Measurements from ENCODE around the gene XPNPEP3.
"Not testable (repeated sequence)": the region's sequence is repeated elsewhere in the genome, so short reads cannot be mapped to it uniquely, and the experiment has no call there.

The XPNPEP3 gene

DNA sequence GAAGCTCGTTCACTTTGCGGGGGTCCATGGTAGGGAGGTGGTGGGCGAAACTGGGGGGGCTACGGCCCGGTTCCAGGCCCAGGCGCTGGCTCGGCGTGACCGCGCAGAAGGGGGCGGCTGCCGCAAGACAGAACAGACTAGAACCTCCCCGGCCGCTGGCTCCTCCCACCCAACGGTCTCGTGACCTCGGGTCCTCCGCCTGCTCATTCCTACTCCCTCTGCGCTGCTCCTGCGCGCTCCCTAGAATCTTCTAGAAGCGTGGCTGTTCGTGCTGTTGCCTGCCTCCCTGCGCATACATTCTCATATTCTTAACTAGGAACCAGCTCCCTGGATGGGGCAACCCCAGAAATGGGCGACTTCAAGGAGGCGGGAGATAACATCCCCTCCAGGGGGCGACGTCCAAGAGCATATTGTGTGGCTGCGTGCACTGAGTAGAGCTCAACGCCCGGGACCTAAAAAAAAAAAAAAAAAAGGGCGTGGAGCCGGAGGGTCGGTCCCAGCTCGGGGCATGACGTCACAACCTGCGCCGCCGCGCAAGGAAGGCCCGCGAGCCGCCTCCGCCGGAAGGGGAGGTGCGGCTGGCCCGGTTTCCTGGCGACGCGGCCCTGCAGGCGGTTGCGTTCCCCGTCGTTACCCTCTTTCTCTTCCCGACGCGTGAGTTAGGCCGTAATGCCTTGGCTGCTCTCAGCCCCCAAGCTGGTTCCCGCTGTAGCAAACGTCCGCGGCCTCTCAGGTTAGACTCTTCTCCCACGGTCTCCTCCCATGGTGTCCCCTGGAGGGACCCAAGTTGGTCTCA, at the start of gene XPNPEP3, which contains the start of gene ST13:
XPNPEP3 (plus strand) TSS at position 636 of the 796 bp plus-strand sequence; CDS start at position 670, 34 bp downstream.
ST13 (minus strand) TSS at position 127 of the 796 bp plus-strand sequence; CDS start at position 28, 99 bp downstream.
- peak; percentile 91 for DNase-seq (ENCODE audit: low read depth, low spot score)
- no peak within 1 kb of the TSS for H3K27ac ChIP-seq (ENCODE audit: low read length)
- no peaks in the 10 kb centered on the region for H3K36me3 ChIP-seq (ENCODE audit: control insufficient read depth, insufficient read depth, low read length)
- no peaks in the 10 kb centered on the region for H3K4me1 ChIP-seq (ENCODE audit: control insufficient read depth, insufficient read depth, low read length)
- no peaks in the 10 kb centered on the region for H3K27me3 ChIP-seq (ENCODE audit: control insufficient read depth, insufficient read depth, low read length)
- no CpG with 5 or more reads among the region's 63 CpGs for WGBS (ENCODE audit: insufficient coverage, insufficient read length)
- no peaks in the 10 kb centered on the region for H3K9me3 ChIP-seq (ENCODE audit: control insufficient read depth, insufficient read depth, low read length)
- peak within 1 kb of the TSS; percentile 96 for H3K4me3 ChIP-seq (ENCODE audit: low read length)

DNA sequence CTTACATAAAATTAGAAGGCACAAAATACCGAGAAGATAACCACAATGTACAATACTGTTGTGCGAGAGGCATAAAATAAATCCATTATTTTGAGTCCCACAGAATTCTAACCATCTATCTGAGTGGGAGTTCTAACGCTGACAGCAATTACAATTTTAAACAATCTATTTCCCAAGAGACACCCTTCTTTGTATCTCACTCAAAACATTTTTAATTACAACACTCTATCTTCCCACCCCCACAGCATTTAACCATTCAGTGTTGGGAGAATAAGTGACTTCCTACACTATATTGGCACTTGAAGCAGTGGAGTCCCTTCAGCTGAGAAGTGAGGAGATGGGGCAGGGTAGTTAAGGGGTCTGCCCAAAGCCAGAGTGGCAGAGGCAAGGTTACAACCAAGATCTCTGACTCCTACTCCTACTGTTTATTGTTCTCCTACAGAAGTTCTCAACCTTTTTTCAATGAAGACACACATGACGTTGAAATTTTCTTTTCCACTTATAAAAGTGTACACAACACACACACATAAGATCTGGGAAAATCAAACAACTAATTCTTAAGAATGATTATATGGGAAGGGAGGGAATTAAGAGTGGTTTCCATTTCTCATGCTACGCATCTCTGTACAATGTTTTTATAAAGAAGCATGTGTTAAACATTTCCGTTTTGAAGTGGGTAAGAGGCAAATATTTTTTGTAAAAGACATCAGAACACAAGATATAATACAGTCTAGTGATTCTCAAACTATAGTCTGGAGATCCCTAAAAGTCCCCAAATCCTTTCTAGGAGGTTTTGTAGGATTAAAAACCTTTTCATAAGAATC, 48.7 kb upstream of the XPNPEP3 start:
- H3K27me3 ChIP-seq (ENCODE audit: control insufficient read depth, insufficient read depth, low read length), result no peaks in the 10 kb centered on the region
- no peak overlapping the region for H3K4me3 ChIP-seq (ENCODE audit: low read length)
- no CpG with 5 or more reads among the region's 6 CpGs for WGBS (ENCODE audit: insufficient coverage, insufficient read length)
- H3K27ac ChIP-seq (ENCODE audit: low read length), result no peak overlapping the region
- H3K36me3 ChIP-seq (ENCODE audit: control insufficient read depth, insufficient read depth, low read length), result no peaks in the 10 kb centered on the region
- no peak for DNase-seq (ENCODE audit: low read depth, low spot score)
- H3K4me1 ChIP-seq (ENCODE audit: control insufficient read depth, insufficient read depth, low read length), result no peaks in the 10 kb centered on the region
- H3K9me3 ChIP-seq (ENCODE audit: control insufficient read depth, insufficient read depth, low read length), result no peaks in the 10 kb centered on the region

DNA sequence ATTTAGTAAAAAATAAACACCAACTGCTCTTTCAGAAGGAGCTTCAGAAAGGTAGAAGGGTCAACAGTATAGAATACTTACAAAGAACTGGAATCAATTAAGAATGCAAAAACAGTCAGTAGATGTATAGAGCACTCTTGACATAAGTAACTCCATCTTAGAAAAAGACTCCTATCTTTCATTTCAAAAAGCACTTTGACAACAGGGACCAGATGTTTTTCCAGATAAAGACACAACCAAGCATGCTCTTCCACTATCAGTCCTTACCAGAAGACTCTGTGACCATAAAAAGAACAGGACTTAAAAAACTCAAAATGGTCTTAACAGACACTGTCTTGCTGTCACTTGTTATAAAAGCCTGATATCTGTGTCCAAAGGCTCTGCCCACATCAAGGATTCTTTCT, 43.0 kb upstream of the XPNPEP3 start:
- Histone ChIP-seq H3K27me3 (ENCODE audit: control insufficient read depth, insufficient read depth, low read length) (no peaks in the 10 kb centered on the region), H3K9me3 (ENCODE audit: control insufficient read depth, insufficient read depth, low read length) (no peaks in the 10 kb centered on the region), H3K27ac (ENCODE audit: low read length) (no peak overlapping the region), H3K36me3 (ENCODE audit: control insufficient read depth, insufficient read depth, low read length) (no peaks in the 10 kb centered on the region), H3K4me3 (ENCODE audit: low read length) (no peak overlapping the region), H3K4me1 (ENCODE audit: control insufficient read depth, insufficient read depth, low read length) (no peaks in the 10 kb centered on the region)
- no peak for DNase-seq (ENCODE audit: low read depth, low spot score)

DNA sequence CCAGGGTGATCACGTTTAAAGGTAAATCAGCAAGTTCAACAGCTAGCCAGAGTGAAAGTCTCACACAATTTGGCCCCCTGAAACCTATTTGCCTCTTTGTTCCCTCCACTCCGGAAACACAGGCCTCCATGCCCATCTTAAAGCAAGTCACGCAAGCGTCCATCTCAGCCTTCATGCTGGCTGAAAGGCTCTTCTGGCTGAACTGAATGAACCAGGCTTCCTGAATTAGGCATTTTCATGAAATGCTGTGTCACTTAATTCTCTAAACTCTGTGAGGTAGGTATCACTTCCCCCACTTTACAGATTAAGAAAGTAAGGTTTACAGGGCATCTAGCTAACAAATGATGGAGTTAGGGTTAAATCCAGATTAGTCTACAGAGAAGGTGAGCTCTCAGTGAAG, 39.2 kb upstream of the XPNPEP3 start:
- no peak for DNase-seq (ENCODE audit: low read depth, low spot score)
- Histone ChIP-seq H3K36me3 (ENCODE audit: control insufficient read depth, insufficient read depth, low read length) (no peaks in the 10 kb centered on the region), H3K9me3 (ENCODE audit: control insufficient read depth, insufficient read depth, low read length) (no peaks in the 10 kb centered on the region), H3K4me1 (ENCODE audit: control insufficient read depth, insufficient read depth, low read length) (peaks cover 2% of the 10 kb centered on the region; the same call in 1 of the 2 replicates), H3K27me3 (ENCODE audit: control insufficient read depth, insufficient read depth, low read length) (no peaks in the 10 kb centered on the region), H3K4me3 (ENCODE audit: low read length) (no peak overlapping the region), H3K27ac (ENCODE audit: low read length) (no peak overlapping the region)
- WGBS (ENCODE audit: insufficient coverage, insufficient read length), result no CpG with 5 or more reads among the region's 4 CpGs

DNA sequence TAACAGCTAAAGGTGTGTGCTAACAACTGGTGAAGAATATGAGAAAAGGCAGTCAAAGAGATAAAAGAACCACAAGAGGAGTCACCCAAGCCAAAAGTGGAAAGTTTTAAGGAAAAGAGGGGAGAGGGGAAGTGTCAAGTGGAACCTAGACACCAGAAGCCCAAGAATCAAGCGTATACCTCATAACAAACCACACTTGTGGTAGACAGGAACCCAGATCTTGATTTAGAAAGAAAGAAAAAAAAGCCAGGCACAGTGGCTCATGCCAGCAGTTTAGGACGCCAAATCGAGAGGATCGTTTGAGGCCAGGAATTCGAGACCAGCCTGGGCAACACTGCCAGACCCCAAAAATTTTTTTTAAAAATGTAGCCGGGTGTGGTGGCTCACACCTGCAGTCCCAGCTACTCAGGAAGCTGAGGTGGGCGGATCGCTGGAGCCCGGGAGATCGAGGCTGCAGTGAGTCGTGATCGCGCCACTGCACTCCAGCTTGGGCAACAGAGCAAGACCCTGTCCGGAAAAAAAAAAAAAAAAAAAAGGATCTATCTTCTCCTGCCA, 38.7 kb upstream of the XPNPEP3 start:
- WGBS (ENCODE audit: insufficient coverage, insufficient read length), result no CpG with 5 or more reads among the region's 14 CpGs
- peaks cover 2% of the 10 kb centered on the region; the same call in 1 of the 2 replicates for H3K4me1 ChIP-seq (ENCODE audit: control insufficient read depth, insufficient read depth, low read length)
- no peaks in the 10 kb centered on the region for H3K27me3 ChIP-seq (ENCODE audit: control insufficient read depth, insufficient read depth, low read length)
- no peak for DNase-seq (ENCODE audit: low read depth, low spot score)
- no peaks in the 10 kb centered on the region for H3K9me3 ChIP-seq (ENCODE audit: control insufficient read depth, insufficient read depth, low read length)
- no peak overlapping the region for H3K27ac ChIP-seq (ENCODE audit: low read length)
- peak overlapping the region; percentile 88; the same call in 1 of the 2 replicates for H3K4me3 ChIP-seq (ENCODE audit: low read length)
- 0 out of 2 replicates have a peak, but pooled peaks cover 3% of the 10 kb centered on the region for H3K36me3 ChIP-seq (ENCODE audit: control insufficient read depth, insufficient read depth, low read length)

DNA sequence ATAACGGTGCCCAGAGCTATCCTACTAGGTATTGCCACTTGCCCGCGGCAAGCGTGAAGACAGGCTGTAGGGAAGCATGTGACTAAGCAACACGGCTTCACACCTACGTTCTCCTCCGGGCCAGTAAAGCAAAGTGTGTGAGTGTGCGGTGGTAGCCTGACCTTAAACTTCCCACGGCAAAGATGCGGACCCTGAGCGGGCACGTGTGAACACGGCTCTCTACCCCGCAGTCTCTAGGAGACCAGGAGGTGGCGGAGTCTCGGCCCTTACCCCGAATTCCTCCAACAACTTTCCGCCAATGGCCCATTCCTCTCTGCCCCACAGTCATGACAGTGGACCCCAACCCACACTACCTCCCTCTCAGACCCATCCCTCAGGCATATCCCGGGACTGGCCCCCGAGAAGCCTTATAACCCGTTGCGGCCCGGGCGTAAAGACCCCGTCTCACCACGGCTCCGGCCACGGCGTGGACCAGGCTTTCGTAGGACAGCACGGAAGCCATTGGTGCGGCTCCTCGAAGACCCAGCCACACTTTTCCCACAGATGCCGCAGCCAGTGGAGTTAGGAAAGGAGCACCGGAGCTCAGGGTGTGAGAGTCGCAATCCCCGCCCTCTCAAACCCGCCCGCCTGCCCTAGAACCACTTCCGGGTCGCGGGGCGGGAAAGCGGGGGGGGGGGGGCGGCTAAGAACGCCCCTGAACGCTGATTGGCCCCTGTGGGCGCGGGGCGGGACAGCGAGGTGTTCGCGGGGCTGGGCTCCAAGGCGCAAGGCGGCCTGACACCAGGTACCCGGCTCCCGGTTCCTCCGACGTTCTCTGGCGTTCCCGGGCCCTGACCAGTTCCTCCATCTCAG, 38.0 kb upstream of the XPNPEP3 start, which contains the start of gene SLC25A17:
SLC25A17 (minus strand) TSS at position 600 of the 852 bp plus-strand sequence; CDS start at position 502, 98 bp downstream.
- H3K9me3 ChIP-seq (ENCODE audit: control insufficient read depth, insufficient read depth, low read length), result no peaks in the 10 kb centered on the region
- H3K36me3 ChIP-seq (ENCODE audit: control insufficient read depth, insufficient read depth, low read length), result 0 out of 2 replicates have a peak, but pooled peaks cover 3% of the 10 kb centered on the region
- DNase-seq (ENCODE audit: low read depth, low spot score), result peak; percentile 76
- WGBS (ENCODE audit: insufficient coverage, insufficient read length), result no CpG with 5 or more reads among the region's 61 CpGs
- peaks cover 2% of the 10 kb centered on the region; the same call in 1 of the 2 replicates for H3K4me1 ChIP-seq (ENCODE audit: control insufficient read depth, insufficient read depth, low read length)
- H3K27me3 ChIP-seq (ENCODE audit: control insufficient read depth, insufficient read depth, low read length), result no peaks in the 10 kb centered on the region
- H3K4me3 ChIP-seq (ENCODE audit: low read length), result peak within 1 kb of the TSS; percentile 88
- H3K27ac ChIP-seq (ENCODE audit: low read length), result no peak within 1 kb of the TSS

DNA sequence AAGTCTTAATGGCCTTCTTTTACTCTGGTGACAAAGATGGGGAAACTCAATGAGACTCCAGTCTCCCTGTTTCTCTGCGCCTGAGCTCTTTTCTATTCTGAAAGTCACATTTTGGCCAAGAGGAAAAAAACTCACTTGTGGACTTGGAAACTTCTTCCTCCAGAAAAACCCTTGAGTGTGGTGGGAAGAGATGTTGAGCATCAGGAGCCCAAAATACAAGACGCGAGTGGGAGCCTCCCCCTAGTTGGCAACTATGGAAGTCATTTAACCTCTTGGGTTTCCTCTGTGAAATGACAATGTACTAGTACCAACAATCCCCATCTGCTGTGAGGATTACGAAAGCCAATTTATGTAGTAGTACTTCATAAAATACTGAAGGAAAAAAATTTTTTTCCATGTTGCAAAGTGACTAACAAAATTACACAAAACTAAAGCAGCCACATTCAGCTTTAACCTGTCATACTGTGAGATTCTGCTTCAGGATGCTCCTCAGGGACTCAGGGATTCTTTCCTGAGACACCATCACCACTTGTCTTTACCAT, 37.3 kb upstream of the XPNPEP3 start:
- Histone ChIP-seq H3K27ac (ENCODE audit: low read length) (no peak overlapping the region), H3K9me3 (ENCODE audit: control insufficient read depth, insufficient read depth, low read length) (no peaks in the 10 kb centered on the region), H3K4me3 (ENCODE audit: low read length) (no peak overlapping the region; the same call in 1 of the 2 replicates), H3K27me3 (ENCODE audit: control insufficient read depth, insufficient read depth, low read length) (no peaks in the 10 kb centered on the region), H3K4me1 (ENCODE audit: control insufficient read depth, insufficient read depth, low read length) (peaks cover 2% of the 10 kb centered on the region; the same call in 1 of the 2 replicates), H3K36me3 (ENCODE audit: control insufficient read depth, insufficient read depth, low read length) (0 out of 2 replicates have a peak, but pooled peaks cover 3% of the 10 kb centered on the region)
- no CpG with 5 or more reads among the region's 4 CpGs for WGBS (ENCODE audit: insufficient coverage, insufficient read length)
- DNase-seq (ENCODE audit: low read depth, low spot score), result no peak

DNA sequence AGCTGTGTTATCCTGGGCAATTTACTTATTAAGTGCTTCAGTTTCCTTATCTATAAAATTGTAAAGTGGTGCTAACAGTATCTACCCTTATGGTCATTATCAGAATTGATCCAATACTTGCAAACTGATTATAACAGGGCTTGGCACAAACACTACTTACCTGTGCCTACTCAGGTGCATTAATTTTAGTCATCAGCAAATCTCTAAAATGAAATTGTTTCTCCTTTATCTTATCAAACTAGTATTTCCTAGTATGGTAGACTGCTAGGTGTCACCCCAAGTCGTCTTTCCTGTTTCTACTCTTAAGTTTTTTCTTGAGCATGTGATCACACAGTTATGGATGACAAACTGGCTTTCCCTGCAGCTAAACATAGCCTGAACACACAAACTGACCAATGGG, 33.5 kb upstream of the XPNPEP3 start:
- DNase-seq (ENCODE audit: low read depth, low spot score), result no peak
- Histone ChIP-seq H3K4me3 (ENCODE audit: low read length) (no peak overlapping the region), H3K4me1 (ENCODE audit: control insufficient read depth, insufficient read depth, low read length) (peaks cover 2% of the 10 kb centered on the region; the same call in 1 of the 2 replicates), H3K36me3 (ENCODE audit: control insufficient read depth, insufficient read depth, low read length) (0 out of 2 replicates have a peak, but pooled peaks cover 3% of the 10 kb centered on the region), H3K27ac (ENCODE audit: low read length) (no peak overlapping the region), H3K9me3 (ENCODE audit: control insufficient read depth, insufficient read depth, low read length) (no peaks in the 10 kb centered on the region), H3K27me3 (ENCODE audit: control insufficient read depth, insufficient read depth, low read length) (no peaks in the 10 kb centered on the region)
- WGBS (ENCODE audit: insufficient coverage, insufficient read length), result no CpG with 5 or more reads among the region's 1 CpG

DNA sequence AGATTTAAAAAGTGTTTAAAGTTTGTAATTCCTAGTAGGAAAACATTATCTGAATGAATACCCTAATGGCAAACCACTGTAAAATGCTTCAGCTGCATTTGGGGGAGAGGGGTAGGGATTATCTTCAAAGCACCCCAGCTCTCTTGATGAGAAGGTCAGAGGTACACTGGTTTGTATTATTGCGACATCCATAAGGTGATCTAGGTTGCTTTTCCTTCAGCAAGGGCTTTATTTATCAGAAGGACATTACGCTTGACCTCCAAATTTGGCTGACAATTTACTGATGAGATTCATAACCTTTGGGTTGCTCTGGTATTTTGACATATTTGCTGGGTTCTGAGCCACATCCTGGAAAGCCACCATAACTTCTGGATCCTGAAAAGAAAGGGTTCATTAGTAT, 30.7 kb upstream of the XPNPEP3 start:
- not testable (repeated sequence) for H3K36me3 ChIP-seq (ENCODE audit: control insufficient read depth, insufficient read depth, low read length); H3K4me1 ChIP-seq (ENCODE audit: control insufficient read depth, insufficient read depth, low read length); H3K27ac ChIP-seq (ENCODE audit: low read length); H3K27me3 ChIP-seq (ENCODE audit: control insufficient read depth, insufficient read depth, low read length); H3K9me3 ChIP-seq (ENCODE audit: control insufficient read depth, insufficient read depth, low read length); H3K4me3 ChIP-seq (ENCODE audit: low read length); DNase-seq (ENCODE audit: low read depth, low spot score)
- WGBS (ENCODE audit: insufficient coverage, insufficient read length), result no CpG with 5 or more reads among the region's 2 CpGs

Measured in iPS DF 6.9 (cell line).